ENCODE results near the gene SIRT7.
A peak's percentile ranks its signal among the peaks of the same experiment; 100 is the strongest.

The SIRT7 gene

DNA sequence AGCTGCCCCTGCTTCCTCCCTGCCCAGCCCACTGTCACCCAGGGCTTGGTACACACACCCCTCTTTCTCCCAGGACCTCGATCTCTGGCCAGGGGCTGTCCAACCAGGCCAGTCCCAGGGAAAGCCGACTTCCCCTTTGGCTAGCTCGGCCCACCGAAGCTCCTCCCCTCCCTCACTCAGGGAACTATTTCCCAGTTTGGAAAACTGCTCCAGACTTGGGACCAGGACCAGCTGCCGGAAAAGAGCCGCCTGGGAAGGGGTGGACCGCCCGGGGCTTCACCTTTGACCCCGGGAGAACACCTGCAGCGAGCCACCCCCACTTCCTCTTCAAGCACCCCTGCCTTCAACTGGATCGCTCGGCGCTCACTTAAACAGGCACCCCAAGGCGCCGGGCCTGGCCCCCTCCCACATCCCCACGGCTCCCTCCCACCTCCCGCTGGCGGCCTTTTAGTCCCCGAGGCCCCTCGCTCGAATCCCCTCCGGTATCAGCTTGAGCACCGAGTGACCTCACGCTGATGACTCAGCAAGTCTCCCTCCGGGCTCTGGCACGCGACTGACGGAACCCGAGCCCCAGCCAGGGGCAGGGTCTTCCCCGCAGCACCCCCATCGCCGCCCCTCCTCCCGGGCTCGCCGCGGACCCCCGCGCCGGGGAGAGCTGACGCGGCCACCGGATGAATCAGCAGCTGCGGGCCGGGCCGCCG, 8.6 kb upstream of the SIRT7 start:
- TF ChIP-seq, protein P1, sequence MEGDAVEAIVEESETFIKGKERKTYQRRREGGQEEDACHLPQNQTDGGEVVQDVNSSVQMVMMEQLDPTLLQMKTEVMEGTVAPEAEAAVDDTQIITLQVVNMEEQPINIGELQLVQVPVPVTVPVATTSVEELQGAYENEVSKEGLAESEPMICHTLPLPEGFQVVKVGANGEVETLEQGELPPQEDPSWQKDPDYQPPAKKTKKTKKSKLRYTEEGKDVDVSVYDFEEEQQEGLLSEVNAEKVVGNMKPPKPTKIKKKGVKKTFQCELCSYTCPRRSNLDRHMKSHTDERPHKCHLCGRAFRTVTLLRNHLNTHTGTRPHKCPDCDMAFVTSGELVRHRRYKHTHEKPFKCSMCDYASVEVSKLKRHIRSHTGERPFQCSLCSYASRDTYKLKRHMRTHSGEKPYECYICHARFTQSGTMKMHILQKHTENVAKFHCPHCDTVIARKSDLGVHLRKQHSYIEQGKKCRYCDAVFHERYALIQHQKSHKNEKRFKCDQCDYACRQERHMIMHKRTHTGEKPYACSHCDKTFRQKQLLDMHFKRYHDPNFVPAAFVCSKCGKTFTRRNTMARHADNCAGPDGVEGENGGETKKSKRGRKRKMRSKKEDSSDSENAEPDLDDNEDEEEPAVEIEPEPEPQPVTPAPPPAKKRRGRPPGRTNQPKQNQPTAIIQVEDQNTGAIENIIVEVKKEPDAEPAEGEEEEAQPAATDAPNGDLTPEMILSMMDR (IDR thresholded peaks at IDR 0.05; ENCODE audit: low read depth, low read length) = no peak
- peak overlapping the region; percentile 76 for H3K4me3 ChIP-seq (ENCODE audit: low read depth, low read length)
- peak; percentile 72 for DNase-seq (ENCODE audit: low read depth, low spot score)
- in situ Hi-C loops (cut with HindIII; ENCODE audit: low sequenced_read_pairs) = no loop called here

DNA sequence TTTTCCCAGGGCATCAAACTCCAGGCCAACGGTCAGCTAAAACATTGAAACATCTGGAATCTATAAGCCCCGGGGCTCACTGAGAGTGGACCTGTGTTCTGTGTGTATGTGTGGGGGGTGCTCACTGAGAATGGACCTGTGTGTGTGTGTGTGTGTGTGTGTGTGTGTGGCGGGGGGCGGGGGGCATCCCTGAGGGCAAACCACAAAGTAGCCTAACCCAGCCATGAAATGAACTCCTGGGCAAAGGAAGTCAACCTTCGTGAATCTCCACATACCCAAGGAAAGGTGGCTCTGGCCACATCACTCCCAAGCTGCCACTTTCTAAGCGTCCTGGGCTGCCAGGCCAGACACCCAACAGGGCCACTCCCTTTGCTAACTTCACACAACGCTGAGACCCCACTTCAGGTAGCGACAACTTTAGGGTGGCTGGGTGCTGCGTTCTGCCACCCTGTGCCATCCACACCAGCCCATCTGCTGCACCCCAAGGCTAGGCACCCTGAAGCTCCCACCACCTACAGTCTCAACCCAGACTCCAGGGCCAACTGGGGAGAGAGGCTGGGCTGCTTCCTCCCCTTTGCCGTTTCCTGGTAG, 8.0 kb upstream of the SIRT7 start:
- DNase-seq (ENCODE audit: low read depth, low spot score) = no peak
- TF ChIP-seq, protein P1 (IDR thresholded peaks at IDR 0.05; ENCODE audit: low read depth, low read length) = no peak
- in situ Hi-C loops (cut with HindIII; ENCODE audit: low sequenced_read_pairs) = no loop called here
- peak overlapping the region; percentile 76 for H3K4me3 ChIP-seq (ENCODE audit: low read depth, low read length)

DNA sequence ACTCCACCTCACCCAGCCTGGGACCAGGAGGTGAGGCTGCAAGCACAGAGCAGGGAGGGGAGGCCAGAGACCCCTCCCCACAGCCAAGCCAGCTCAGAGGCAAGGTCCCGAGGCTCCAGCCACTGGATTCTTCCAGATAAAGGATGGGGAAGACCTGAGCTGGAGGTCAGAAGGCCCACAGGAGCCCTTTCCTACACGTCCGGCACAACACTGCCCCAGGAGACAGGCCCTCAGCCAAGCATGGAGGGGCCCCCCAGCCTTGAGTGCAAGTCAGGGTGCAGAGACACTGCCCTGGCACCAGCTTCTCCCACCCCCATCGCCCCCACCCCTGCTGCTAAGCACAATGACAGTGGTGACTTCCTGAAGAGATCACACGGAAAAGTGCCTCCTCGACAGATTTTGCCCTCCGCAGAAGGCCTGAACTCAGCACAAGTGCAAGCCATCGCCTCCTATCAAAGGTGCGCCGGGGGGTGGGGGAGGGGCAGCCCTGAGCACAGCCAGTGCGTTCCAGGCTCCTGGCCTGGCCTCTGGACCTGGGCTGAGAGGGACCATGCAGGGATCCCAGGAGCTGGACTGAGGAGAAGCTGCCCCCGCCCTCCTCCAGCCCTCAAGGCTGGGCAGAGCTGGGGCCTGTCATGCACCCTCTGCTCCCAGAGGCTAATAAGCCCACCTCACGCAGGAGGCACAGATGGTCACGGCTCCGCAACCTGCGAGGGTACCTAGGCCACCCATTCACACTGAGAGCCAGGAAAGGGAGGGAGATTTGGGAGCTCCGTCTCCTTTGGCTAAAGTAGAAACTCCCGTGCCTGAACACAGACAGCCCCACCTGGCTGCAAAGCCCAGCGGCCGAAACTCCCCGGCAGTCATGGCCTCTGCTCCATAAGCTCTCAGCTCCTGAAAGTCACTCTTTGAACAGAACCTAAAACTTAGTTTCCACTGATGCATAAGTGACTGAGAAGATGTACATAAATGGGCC, 6.9 kb upstream of the SIRT7 start:
- in situ Hi-C loops (cut with HindIII; ENCODE audit: low sequenced_read_pairs) = no loop called here
- no peak overlapping the region for H3K4me3 ChIP-seq (ENCODE audit: low read depth, low read length)
- TF ChIP-seq, protein P1 (IDR thresholded peaks at IDR 0.05; ENCODE audit: low read depth, low read length) = no peak
- DNase-seq (ENCODE audit: low read depth, low spot score) = no peak

DNA sequence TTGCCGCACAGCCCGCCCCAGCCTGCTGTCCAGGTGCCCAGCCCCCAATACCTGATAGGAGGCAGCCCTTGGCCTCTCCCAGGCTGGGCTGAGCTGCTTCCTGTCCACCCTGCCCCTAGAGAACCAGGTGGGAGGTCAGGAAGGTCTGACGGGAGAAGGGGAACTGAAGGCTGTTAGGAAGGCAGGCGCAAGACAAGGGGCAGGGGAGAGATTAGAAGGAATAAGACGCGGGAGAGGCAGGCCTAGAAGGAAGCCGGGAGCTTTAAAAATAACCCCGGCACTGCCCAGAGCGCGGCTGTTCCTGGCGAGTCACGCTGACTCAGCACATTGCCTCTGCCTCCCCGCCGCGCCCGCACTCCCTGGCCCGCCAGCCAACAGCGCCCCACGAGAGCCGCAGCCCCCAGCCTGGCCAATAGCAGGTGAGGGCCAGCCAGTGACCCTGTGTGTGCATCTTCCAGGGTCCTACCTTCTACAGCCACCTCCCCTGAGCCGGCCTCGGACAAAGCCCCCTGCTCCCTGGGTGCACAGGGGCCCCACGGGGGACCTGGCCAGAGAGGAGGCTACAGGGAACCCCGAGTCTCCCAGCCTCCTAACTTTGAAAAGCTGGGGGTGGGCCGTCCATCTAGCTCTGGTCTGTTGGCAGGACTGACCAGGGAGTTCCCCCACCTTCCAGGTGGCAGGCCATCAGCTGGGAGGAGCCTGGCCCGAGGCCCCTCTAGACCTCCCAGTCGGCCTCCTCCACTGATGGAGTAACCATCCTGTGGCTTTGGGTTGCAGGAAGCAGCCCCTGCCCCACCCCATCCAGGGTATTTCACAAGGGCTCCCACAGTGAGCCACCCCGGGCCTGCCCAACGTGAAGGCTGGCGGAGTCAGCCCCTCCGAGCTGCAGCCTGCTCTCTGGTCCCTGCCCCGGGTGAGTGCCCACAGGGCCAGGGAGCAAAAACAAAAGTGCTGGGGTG, 5.6 kb upstream of the SIRT7 start:
- DNase-seq (ENCODE audit: low read depth, low spot score) = peak; percentile 75
- TF ChIP-seq, protein P1 (IDR thresholded peaks at IDR 0.05; ENCODE audit: low read depth, low read length) = no peak
- in situ Hi-C loops (cut with HindIII; ENCODE audit: low sequenced_read_pairs) = no loop called here
- peak overlapping the region; percentile 35 for H3K4me3 ChIP-seq (ENCODE audit: low read depth, low read length)

DNA sequence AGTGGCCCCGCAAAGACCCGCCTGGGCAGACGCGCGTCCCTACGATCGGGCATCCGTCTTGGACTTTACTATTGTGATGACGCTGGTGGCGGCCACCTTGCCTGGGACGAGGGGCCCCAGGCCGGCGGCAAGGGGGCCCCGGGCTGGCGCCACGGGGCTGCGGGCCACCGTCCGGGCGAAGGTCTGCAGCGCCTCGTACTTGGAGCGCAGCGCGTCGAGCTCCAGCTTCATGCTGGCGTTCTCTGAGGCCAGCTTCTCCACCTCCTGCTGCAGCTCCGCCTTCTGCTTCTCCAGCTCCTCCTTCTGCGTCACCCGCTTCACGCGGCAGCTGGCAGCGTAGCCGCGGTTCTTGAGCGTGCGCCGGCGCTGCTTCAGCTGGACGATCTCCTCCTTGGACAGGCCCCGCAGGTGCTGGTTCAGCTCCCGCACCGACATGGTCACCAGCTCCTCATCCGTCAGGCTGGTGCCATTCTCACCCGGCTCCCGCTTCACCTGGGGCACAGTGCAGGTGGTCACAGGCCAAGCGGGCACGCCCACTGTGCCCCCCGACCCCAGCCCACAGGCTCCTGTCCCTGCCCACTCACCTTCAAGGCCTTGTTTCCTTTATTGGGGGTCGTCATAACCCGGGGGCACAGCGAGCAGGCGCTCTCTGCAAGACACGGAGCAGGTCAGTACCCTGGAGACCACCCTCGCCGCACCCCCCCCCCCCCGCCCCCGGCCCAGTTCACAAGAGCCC, 4.8 kb upstream of the SIRT7 start:
- peak overlapping the region; percentile 35 for H3K4me3 ChIP-seq (ENCODE audit: low read depth, low read length)
- TF ChIP-seq, protein P1 (IDR thresholded peaks at IDR 0.05; ENCODE audit: low read depth, low read length) = no peak
- in situ Hi-C loops (cut with HindIII; ENCODE audit: low sequenced_read_pairs) = no loop called here
- no peak for DNase-seq (ENCODE audit: low read depth, low spot score)
